Activated naive CD4-positive, alpha-beta T cell treated with anti-CD3 and anti-CD28 coated beads, Interleukin-2, amount 50 U/mL, for 24 hours (primary cell): ENCODE data around the gene AIDA.
"Not testable (repeated sequence)": the region's sequence is repeated elsewhere in the genome, so short reads cannot be mapped to it uniquely, and the experiment has no call there.

ENCODE experiments used
- H3K27ac Mint-ChIP-seq: one replicate; pipeline ENCODE4 v1.8.0; 2021; ENCODE audit warnings: mild to moderate bottlenecking, mixed read lengths
- H3K27me3 Mint-ChIP-seq: one replicate; pipeline ENCODE4 v1.8.0; 2021; ENCODE audit warnings: mixed read lengths
- H3K36me3 Mint-ChIP-seq: one replicate; pipeline ENCODE4 v1.8.0; 2021; ENCODE audit warnings: mixed read lengths
- H3K4me1 Mint-ChIP-seq: one replicate; pipeline ENCODE4 v1.8.0; 2021; ENCODE audit warnings: mixed read lengths
- H3K4me3 Mint-ChIP-seq: one replicate; pipeline ENCODE4 v1.8.0; 2021; ENCODE audit warnings: mild to moderate bottlenecking, mixed read lengths
- H3K9me3 Mint-ChIP-seq: one replicate; pipeline ENCODE4 v1.8.0; 2021; ENCODE audit warnings: mixed read lengths

Gene AIDA

GRCh38 chr1:222712253-222713090, at the start of gene AIDA, which contains the start of gene BROX:
Gene AIDA (minus strand): TSS chr1:222712491. CDS start chr1:222712317, 174 bp downstream.
Gene BROX (plus strand): TSS chr1:222712564. CDS start chr1:222715700, 3,136 bp downstream.
- H3K27me3 Mint-ChIP-seq, result no peaks in the 10 kb centered on the region
- H3K27ac Mint-ChIP-seq, result peak within 1 kb of the TSS; percentile 100
- H3K4me3 Mint-ChIP-seq, result peak within 1 kb of the TSS; percentile 99
- peaks cover 62% of the 10 kb centered on the region for H3K4me1 Mint-ChIP-seq
- H3K9me3 Mint-ChIP-seq, result no peaks in the 10 kb centered on the region
- H3K36me3 Mint-ChIP-seq, result peaks cover 12% of the 10 kb centered on the region

- H3K27me3 Mint-ChIP-seq, result peaks cover 9% of the 10 kb centered on the region
Measured at GRCh38 chr1:222761083-222761482, 48.8 kb upstream of the AIDA start.

GRCh38 chr1:222759451-222760035, 47.3 kb upstream of the AIDA start:
- Mint-ChIP-seq H3K27ac (no peak overlapping the region), H3K9me3 (peaks cover 5% of the 10 kb centered on the region), H3K4me1 (no peaks in the 10 kb centered on the region), H3K27me3 (peaks cover 7% of the 10 kb centered on the region), H3K36me3 (peaks cover 4% of the 10 kb centered on the region), H3K4me3 (no peak overlapping the region)

More at GRCh38 chr1:222761083-222761482, 48.8 kb upstream of the AIDA start:
- Mint-ChIP-seq H3K4me1 (no peaks in the 10 kb centered on the region), H3K27ac (no peak overlapping the region), H3K4me3 (no peak overlapping the region), H3K9me3 (peaks cover 5% of the 10 kb centered on the region), H3K36me3 (peaks cover 4% of the 10 kb centered on the region)

- peaks cover 7% of the 10 kb centered on the region for H3K27me3 Mint-ChIP-seq
- H3K4me3 Mint-ChIP-seq, result no peak overlapping the region
- no peak overlapping the region for H3K27ac Mint-ChIP-seq
- H3K9me3 Mint-ChIP-seq, result peaks cover 5% of the 10 kb centered on the region
- no peaks in the 10 kb centered on the region for H3K4me1 Mint-ChIP-seq
- H3K36me3 Mint-ChIP-seq, result peaks cover 4% of the 10 kb centered on the region
Measured at GRCh38 chr1:222757646-222758268, 45.5 kb upstream of the AIDA start.

GRCh38 chr1:222754366-222755139, 42.3 kb upstream of the AIDA start:
- Mint-ChIP-seq H3K9me3 (no peaks in the 10 kb centered on the region), H3K4me1 (no peaks in the 10 kb centered on the region), H3K27me3 (peaks cover 3% of the 10 kb centered on the region), H3K27ac (no peak overlapping the region), H3K4me3 (no peak overlapping the region), H3K36me3 (peaks cover 1% of the 10 kb centered on the region)

GRCh38 chr1:222751255-222751654, 39.0 kb upstream of the AIDA start:
- Mint-ChIP-seq H3K9me3 (no peaks in the 10 kb centered on the region), H3K4me1 (no peaks in the 10 kb centered on the region), H3K36me3 (no peaks in the 10 kb centered on the region), H3K27ac (no peak overlapping the region), H3K27me3 (peaks cover under 1% of the 10 kb centered on the region), H3K4me3 (no peak overlapping the region)

GRCh38 chr1:222750651-222751050, 38.4 kb upstream of the AIDA start:
- Mint-ChIP-seq H3K9me3 (no peaks in the 10 kb centered on the region), H3K4me1 (no peaks in the 10 kb centered on the region), H3K36me3 (no peaks in the 10 kb centered on the region), H3K27me3 (no peaks in the 10 kb centered on the region), H3K27ac (no peak overlapping the region), H3K4me3 (no peak overlapping the region)

- no peak overlapping the region for H3K4me3 Mint-ChIP-seq
- H3K36me3 Mint-ChIP-seq, result no peaks in the 10 kb centered on the region
- H3K27ac Mint-ChIP-seq, result no peak overlapping the region
- H3K9me3 Mint-ChIP-seq, result no peaks in the 10 kb centered on the region
- no peaks in the 10 kb centered on the region for H3K4me1 Mint-ChIP-seq
- no peaks in the 10 kb centered on the region for H3K27me3 Mint-ChIP-seq
Measured at GRCh38 chr1:222749927-222750326, 37.6 kb upstream of the AIDA start.

- H3K4me3 Mint-ChIP-seq, result not testable (repeated sequence)
Measured at GRCh38 chr1:222741630-222742457, 29.6 kb upstream of the AIDA start.

GRCh38 chr1:222739929-222740328, 27.6 kb upstream of the AIDA start:
- no peak overlapping the region for H3K4me3 Mint-ChIP-seq
- no peak overlapping the region for H3K27ac Mint-ChIP-seq
- no peaks in the 10 kb centered on the region for H3K27me3 Mint-ChIP-seq
- H3K4me1 Mint-ChIP-seq, result no peaks in the 10 kb centered on the region
- H3K36me3 Mint-ChIP-seq, result no peaks in the 10 kb centered on the region
- H3K9me3 Mint-ChIP-seq, result no peaks in the 10 kb centered on the region

More at GRCh38 chr1:222741630-222742457, 29.6 kb upstream of the AIDA start:
- not testable (repeated sequence) for H3K27me3 Mint-ChIP-seq, H3K4me1 Mint-ChIP-seq, H3K36me3 Mint-ChIP-seq, H3K9me3 Mint-ChIP-seq, H3K27ac Mint-ChIP-seq

GRCh38 chr1:222739465-222739864, 27.2 kb upstream of the AIDA start:
- peaks cover under 1% of the 10 kb centered on the region for H3K36me3 Mint-ChIP-seq
- no peaks in the 10 kb centered on the region for H3K9me3 Mint-ChIP-seq
- H3K27ac Mint-ChIP-seq, result no peak overlapping the region
- H3K4me1 Mint-ChIP-seq, result no peaks in the 10 kb centered on the region
- no peaks in the 10 kb centered on the region for H3K27me3 Mint-ChIP-seq
- H3K4me3 Mint-ChIP-seq, result no peak overlapping the region

- Mint-ChIP-seq H3K4me3 (no peak within 1 kb of the TSS), H3K4me1 (no peaks in the 10 kb centered on the region), H3K27me3 (no peaks in the 10 kb centered on the region), H3K27ac (no peak within 1 kb of the TSS), H3K36me3 (peaks cover 6% of the 10 kb centered on the region), H3K9me3 (no peaks in the 10 kb centered on the region)
Measured at GRCh38 chr1:222736972-222737371, 24.7 kb upstream of the AIDA start, which contains the start of gene FAM177B. Gene FAM177B (plus strand): TSS chr1:222737202. CDS start chr1:222746546, 9,344 bp downstream.

- H3K4me1 Mint-ChIP-seq, result no peaks in the 10 kb centered on the region
- H3K27me3 Mint-ChIP-seq, result no peaks in the 10 kb centered on the region
- no peak overlapping the region for H3K4me3 Mint-ChIP-seq
- H3K27ac Mint-ChIP-seq, result no peak overlapping the region
- H3K9me3 Mint-ChIP-seq, result no peaks in the 10 kb centered on the region
- H3K36me3 Mint-ChIP-seq, result peaks cover 9% of the 10 kb centered on the region
Measured at GRCh38 chr1:222736470-222736869, 24.2 kb upstream of the AIDA start.

- Mint-ChIP-seq H3K27ac (no peak overlapping the region), H3K27me3 (no peaks in the 10 kb centered on the region), H3K4me3 (no peak overlapping the region), H3K36me3 (peaks cover 17% of the 10 kb centered on the region), H3K9me3 (no peaks in the 10 kb centered on the region), H3K4me1 (peaks cover 5% of the 10 kb centered on the region)
Measured at GRCh38 chr1:222734740-222735139, 22.4 kb upstream of the AIDA start.
